GM19240 (cell line): ENCODE data around the gene CDC14A.
"Not testable (repeated sequence)": the region's sequence is repeated elsewhere in the genome, so short reads cannot be mapped to it uniquely, and the experiment has no call there.

Source experiments
- DNase-seq: peaks from one replicate; pipeline ENCODE4 v3.0.0; 2011; ENCODE audit warnings: low spot score; ENCODE audit not compliant: insufficient read length

Gene CDC14A

DNA sequence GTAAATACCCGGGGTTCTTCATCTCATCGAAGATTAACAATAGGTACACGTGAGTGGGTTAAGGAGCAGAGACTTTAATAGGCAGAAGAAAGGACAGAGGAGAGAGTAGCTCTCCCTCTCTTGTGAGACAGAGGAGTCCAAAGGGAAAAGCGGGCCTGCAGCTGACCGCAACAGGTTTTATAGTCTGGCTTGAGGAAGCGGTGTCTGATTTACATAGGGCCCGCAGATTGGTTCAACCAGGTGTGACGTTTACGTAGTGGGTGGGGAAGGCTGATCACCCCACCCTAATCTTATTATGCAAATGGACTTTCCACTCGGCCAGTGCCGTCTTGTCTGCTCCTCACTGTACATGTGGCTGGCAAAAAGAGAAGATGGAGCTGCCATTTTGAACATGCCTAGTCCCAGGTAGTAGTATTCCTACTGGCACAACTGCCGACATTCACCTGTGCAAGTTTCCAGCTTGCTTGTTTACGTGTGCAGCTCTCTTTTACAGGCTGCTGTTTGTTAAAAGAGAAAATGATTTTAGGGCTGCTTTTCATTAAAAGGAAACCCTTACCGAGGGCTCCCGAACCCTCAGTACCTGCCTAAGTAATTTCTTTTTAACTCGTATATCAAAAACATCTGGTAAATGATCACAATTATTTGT, 10.6 kb downstream of the CDC14A start:
- no peak for DNase-seq

DNA sequence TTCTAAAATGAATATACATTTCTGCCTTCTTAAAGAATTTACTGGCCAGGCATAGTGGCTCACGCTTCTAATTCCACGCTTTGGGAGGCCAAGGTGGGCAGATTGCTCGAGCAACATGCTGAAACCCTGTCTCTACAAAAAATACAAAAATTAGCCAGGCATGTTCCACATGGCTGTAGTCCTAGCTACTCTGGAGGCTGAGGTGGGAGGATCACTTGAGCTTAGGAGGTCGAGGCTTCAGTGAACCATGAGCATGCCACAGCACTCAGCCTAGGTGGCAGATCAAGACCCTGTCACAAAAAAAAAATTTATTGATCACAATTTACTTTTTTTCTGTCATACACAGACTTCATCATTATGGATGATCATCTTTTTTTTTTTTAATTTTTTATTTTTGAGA, 11.5 kb downstream of the CDC14A start:
- no peak for DNase-seq

DNA sequence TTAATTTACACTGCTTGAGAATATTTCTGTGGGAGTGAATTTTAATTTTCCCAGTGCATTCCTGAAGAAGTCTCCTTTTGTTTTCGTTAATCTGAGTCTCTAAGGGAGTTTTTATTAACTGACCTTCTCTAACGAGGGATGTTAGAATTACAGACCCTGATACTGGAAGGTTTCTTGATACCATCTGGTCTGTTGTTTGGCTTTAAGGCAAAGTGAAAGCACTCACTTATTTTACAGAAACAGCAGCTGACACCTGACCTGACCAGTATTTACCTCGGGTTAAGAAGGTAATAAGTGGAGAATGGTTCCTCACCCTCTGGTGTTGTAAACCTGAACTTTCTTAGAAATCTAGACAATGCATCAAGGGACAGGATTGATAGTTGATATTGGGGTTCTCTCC, 12.4 kb downstream of the CDC14A start:
- DNase-seq = no peak

DNA sequence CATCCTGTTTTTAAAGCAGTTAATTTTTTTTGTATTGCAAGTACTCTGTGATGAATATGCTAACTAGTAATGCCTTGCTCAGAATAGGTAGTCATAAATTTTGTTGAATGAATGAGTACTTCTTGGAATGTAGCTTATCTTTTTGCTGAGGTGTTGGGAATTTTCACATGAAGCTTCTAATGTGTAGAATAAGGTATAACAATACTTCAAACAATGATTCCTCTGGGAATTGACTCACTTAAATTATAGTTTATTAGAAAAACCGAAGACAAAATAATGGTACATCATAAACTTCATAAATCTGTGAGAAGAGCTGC, 13.9 kb downstream of the CDC14A start:
- no peak for DNase-seq

DNA sequence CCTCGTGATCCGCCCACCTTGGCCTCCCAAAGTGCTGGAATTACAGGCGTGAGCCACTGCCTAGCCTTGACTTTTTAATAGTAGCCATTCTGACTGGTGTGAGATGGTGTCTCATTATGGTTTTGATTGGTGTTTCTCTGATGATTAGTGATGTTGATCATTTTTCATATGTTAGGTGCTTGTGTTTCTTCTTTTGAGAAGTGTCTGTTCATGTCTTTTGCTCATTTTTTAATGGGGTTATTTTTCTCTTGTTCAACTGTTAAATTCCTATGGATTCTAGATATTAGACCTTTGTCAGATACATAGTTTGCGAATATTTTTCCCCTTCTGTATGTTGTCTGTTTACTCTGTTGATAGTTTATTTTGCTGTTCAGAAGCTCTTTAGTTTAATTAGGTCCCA, 17.0 kb downstream of the CDC14A start:
- not testable (repeated sequence) for DNase-seq

DNA sequence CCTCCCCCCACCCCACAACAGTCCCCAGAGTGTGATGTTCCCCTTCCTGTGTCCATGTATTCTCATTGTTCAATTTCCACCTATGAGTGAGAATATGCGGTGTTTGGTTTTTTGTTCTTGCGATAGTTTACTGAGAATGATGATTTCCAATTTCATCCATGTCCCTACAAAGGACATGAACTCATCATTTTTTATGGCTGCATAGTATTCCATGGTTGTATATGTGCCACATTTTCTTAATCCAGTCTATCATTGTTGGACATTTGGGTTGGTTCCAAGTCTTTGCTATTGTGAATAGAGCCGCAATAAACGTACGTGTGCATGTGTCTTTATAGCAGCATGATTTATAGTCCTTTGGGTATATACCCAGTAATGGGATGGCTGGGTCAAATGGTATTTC, 21.6 kb downstream of the CDC14A start:
- not testable (repeated sequence) for DNase-seq

DNA sequence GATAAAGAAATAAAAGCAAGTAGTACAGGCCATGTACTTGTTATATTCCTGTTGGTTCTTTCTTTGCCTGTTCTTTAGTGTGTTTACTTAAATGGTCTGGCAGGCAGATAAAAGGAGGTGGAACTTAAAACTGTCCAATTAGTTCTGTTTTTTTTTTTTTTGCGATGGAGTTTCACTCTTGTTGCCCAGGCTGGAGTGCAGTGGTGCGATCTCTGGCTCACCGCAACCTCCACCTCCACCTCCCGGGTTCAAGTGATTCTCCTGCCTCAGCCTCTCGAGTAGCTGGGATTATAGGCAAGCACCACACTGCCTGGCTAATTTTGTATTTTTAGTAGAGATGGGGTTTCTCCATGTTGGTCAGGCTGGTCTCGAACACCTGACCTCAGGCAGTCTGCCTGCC, 24.6 kb downstream of the CDC14A start:
- DNase-seq = not testable (repeated sequence)

DNA sequence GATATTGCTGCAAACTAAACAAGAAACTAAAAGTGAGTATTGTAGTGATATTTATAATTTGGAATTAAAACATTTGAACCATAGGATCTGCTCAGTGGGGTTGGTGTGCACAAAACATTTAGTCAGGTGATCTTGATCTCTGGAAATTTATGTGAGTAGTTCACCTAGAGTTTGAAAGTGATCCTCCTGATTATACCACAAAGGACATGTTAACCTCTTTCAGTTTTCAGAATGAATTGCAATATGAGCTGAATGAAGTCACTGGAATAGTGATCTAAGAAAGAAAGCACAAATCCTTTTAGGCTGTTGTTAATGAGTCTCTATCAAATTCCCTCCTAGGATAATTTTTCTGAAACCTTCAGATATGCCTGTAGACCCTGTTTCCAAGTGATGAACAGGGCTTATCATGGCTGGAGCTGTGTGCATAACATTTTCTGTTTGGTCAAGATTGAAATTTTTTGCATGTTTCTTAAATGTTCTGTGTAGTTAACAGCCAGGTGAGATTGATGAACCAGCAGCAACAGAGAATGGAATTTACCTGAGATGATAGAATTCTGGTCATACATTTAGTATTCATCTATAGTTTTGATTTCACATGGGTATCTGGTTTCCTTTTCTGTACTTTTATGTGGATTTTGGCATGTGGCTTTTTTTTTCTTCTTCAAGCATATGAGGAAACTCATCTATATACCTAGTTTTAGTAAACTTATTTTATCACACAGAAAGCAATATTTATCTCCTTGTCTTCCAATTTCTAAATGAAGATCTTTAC, 25.5 kb downstream of the CDC14A start:
- no peak for DNase-seq

DNA sequence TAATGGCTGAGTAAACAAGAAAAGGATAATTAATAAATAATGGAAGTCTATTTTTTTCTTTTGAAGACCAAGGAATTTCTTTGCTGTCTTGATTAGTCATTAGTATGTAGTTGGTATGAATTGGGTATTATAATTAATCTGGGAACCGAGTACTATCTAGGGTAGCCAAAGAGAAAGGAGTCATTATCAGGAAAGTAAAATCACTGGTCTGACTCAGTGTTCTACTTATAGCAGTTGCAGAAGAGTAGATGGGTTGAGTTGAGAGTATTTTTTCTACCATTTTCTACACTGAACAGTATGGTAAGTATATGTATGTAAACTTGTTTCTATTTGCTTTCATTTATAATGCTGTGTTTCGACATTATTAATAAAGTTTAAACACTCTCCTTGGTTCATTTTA, 26.6 kb downstream of the CDC14A start:
- no peak for DNase-seq

DNA sequence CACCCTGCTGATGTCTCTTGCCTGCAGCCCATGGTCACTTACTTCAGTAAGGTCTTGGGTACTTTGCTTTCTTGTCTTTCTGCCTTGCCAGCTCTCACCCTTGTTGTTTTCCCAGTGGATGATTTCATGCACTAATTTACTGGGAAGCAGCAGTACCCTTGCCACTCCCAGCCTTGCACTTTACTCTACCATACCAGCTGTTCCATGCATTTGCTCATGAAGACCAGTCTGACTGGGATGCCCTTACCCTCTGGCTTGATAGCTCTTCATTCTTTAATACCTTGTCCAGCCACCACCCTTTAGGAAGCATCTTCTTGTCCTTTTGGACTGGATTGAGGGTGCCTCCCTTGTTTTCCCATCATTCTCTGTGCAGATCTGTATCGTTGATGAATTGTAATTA, 28.3 kb downstream of the CDC14A start:
- no peak for DNase-seq

DNA sequence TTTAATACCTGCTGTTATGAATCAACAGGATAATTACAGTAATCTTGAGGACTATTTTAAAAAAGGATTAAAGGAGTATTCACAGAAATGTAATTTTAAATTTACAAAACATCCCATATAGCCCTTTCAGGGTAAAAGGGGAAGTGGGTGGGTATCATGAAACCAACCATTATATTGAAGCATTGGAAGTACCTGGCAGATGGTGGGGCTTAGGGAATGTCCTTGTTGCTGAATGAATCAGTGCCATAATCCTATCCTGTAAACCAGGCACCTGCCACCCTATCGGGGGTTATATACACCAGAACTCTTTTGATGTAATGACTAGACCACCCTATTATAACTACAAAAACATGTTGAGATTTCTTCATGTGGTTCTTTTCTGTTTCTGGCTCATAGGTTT, 30.4 kb downstream of the CDC14A start:
- DNase-seq = no peak

DNA sequence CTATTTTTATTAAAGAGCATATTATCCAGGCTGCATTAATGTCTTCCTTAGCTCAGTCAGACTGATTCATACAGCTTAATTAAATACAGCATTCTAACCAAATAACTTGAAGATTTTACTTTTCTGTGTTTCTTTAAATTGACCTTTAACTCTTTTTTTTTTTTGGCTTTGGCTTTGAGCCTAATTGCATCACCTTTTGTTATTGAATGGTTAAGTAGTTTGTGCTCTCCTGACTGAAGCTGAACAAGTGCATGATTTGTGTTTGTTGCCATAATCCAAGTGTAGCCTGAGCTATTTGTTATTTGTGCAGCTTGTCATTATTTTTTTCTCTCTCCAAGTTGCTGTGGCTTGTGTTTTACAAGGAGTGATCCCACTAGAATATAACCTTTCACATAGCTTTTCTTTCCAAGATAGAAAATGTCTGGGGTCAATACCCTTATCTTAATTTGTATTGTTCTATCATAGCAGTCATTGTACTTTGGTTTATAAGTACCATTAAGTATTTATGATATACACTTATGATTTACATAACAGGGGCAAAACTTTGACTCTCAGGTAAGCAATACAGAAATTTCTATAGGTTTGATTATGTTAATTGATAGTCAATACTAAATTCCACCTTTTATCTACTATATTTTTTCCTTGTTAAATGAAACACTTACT, 31.6 kb downstream of the CDC14A start:
- DNase-seq = no peak

DNA sequence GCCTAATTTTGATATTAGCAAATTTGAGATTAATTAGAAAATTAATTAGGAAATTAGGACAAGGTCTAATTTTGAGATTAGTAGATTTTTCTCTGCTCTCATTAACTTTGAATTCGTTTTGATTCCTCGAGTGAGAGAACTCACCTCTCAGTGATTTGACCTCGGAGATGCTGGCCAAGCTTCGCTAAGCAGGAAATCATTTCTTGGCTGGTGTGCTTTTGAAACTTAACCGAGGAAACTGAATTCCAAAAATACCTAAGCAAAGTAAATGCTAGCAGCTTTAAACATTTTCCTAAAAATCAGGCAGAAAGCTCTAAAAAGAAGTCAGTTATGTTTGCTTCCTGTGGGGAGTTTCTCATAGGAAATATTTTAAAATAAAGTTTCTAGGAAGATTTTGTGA, 34.9 kb downstream of the CDC14A start:
- no peak for DNase-seq

DNA sequence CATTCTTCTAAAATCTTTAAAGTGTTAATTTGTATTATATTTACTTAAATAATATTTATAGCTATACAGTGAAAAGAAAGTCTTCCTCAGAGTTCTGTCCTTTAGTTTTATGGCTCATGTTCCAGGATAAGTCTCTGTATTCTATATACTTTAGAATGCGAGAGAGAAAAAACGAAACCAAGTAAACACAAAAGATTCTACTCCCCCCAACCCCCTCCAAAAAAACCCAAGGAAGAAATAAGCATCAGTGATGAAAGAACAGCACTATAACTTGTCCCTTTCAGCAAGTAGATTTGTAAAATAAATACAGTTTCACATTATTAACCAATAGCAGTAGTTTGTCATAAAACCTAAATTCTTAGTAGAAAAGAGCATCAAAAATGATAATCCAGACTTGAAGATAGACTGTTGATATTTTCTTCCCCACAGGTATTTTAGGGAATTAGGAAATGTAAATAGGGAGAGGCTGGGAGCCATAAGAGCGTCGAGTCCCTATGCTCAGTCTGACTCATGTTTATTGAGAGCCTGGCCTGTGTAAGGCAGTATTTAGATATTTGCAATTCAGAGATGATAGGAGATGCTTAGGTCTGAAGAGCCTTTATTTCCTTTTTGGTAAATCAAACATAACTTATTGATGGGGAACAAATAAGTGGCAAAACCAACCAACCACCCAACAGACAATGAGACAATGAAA, 35.5 kb downstream of the CDC14A start:
- no peak for DNase-seq

DNA sequence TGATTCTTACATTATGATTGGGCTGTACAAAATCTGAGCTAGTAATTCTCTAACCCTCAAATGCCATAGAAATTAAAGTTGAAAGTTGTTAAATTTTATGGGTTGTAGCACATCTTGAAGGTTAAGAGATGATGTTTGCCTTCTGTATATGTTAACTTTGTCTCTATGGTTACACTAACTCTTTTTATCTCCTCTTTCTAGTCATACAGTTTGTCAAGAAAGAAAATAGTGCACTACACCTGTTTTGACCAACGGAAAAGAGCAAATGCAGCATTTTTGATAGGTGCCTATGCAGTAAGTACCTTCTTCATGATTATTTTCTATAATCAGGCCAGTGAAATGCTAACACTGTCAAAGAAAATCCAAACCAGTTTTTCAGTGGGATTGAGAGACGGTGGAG, 38.2 kb downstream of the CDC14A start:
- DNase-seq = no peak

DNA sequence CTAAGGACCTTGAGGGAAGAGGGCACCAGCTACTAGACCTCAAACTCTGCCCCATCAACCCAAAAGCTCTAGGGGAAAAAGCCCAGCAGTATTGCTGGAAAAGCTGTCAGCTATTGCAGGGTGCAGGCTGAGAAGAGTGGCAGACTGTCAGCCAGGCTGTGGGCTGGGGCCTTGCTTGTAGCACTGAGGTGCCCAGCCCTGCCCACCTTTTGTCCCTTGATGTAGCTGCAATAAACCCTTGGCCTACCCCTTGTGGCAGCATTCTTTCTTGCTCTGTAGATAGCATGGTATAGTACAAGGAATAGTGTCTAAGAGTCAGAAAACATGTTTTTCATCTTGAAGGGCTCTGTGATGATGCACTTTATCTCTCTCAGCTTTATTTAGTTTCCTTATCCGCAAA, 39.4 kb downstream of the CDC14A start:
- no peak for DNase-seq

DNA sequence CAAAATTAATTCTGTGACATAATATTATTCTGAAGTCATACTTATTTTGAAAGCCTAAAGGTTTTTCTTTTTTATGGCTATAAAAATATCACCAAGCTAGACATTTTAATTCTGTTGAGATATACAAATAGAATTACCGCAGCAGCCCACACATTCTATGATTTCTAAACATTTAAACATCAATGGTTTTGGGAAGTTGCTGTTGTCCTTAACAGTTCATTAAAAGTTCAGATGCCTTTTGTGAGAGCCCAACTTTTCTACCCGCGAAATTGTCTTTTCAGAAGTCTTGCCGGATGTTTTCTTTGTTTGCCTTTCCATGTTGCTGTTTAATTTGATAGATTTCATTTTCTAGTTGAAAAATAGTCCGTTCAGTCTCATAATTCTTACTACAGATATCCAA, 40.5 kb downstream of the CDC14A start:
- no peak for DNase-seq

DNA sequence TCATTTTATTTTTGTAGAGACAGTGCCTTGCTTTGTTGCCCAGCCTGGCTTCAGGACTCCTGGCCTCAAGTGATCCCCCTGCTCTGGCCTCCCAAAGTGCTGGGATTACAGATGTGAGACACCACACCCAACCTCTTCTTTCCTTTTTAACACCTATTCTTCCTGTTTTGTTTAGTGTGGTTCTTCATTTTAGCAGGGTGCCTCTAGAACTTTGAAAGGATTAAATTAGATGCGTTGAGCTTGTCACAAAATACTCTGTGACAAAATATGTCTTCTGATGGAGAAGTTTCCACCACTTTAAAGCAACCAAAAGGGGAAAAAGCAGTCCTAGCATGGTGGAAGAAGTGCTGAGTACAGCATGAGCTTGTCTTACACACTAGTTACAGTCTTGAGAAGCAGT, 42.0 kb downstream of the CDC14A start:
- no peak for DNase-seq

DNA sequence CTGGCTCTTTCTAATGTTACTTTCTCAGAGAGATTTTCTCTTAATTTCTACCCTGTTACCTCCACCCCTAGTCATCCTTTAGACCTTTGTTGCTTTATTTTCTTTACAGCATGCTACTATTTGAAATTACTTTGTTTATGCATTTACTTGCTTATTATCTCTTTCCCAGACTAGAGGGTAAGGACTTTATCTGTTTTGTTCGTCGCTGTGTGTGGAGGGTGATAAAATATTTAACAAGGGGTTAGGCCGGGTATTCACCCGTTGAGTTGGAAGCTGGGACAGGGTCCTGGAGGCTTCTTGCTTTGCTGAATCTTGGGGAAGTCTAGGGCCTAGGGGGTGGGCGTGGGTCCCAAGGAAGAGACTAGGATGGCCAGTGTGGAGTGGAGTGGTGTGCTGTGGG, 43.6 kb downstream of the CDC14A start:
- DNase-seq = no peak

DNA sequence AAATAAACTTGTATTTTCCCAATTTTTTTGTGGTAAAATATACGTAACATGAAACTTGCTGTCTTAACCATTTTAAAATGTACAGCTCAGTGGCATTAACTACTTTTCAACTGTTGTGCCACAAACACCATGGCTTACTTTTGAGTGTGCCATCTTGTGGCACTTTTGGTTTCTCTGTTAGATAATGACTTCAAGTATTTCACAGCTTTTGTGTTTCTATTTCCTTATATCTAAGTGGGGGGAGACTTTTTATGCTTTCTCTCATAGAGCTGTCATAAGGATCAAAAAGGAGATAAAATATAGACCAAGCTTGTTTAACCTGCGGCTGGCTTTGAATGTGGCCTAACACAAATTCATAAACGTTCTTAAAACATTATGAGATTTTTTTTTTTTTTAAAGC, 44.3 kb downstream of the CDC14A start:
- no peak for DNase-seq

DNA sequence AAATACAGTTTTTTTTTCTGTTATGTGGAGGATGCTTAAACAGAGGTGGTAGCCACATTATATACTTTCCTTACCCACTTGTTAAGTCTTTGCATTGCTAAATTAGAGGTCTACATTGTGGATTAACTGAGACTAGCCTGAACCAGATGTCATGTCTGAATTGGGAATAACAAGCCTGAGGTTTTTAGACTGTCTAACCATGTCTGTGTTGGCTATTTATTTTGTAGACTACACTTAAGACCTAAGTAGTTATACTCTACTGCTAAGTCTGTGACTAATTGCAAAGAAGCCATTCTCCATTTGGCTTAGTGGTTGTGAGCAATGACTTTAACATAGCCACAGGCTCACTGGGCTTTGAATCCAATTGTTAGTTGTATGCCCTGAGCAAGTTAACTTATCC, 45.4 kb downstream of the CDC14A start:
- no peak for DNase-seq

DNA sequence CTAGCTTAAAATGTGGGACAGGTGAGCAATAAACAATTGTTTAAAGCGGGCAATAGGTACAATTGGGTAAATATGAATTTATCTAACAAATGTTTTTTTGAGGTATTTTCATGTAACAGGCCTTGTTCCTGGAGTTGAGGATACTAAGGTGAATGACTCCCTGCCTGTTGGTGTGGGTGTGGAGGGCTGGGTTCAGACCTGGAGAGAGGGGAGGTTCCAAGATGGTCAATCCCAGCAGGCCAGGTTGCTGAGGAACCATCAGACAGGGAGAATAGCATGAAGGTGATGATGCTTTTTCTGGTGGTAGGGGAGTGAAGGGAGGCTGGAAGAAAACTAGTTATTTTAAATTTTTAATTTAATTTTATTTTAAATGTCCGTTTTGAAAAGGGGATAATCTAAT, 46.3 kb downstream of the CDC14A start:
- no peak for DNase-seq
